Activated CD8-positive, alpha-beta T cell treated with anti-CD3 and anti-CD28 coated beads for 36 hours (primary cell): ENCODE results near the gene FAM168A. TPM values are rescaled to one million over a fixed set of nuclear protein-coding genes. Genes with fewer than 3 reads are reported as not detected.

Experiments used
- ATAC-seq: fragments of 200-7000 bp; cut with Tn5 transposase; one replicate; pipeline ENCODE4 v1.10.0; 2021; ENCODE audit warnings: mild to moderate bottlenecking, moderate library complexity
- CTCF ChIA-PET: fragments of 350-600 bp; sonication (Branson Sonifier 250); formaldehyde crosslinking; loops from one replicate; lab custom pipeline; 2021; ENCODE audit warnings: antibody characterized with exemption; lab: Charles Lee
- POLR2A ChIA-PET: fragments of 350-600 bp; sonication (Branson Sonifier 250); formaldehyde crosslinking; loops from one replicate; lab custom pipeline; 2021; ENCODE audit warnings: antibody characterized with exemption; lab: Charles Lee
- DNase-seq: peaks from one replicate; pipeline ENCODE4 v3.0.0-alpha.2; 2020
- H3K27ac Mint-ChIP-seq: one replicate; pipeline ENCODE4 v1.8.0; 2021; ENCODE audit warnings: mild to moderate bottlenecking, mixed read lengths
- H3K27me3 Mint-ChIP-seq: one replicate; pipeline ENCODE4 v1.8.0; 2021; ENCODE audit warnings: mixed read lengths
- H3K36me3 Mint-ChIP-seq: one replicate; pipeline ENCODE4 v1.8.0; 2021; ENCODE audit warnings: low read depth, mixed read lengths
- H3K4me1 Mint-ChIP-seq: one replicate; pipeline ENCODE4 v1.8.0; 2021; ENCODE audit warnings: low read depth, mixed read lengths
- H3K4me3 Mint-ChIP-seq: one replicate; pipeline ENCODE4 v1.8.0; 2021; ENCODE audit warnings: mild to moderate bottlenecking, moderate library complexity, mixed read lengths
- H3K9me3 Mint-ChIP-seq: one replicate; pipeline ENCODE4 v1.8.0; 2021; ENCODE audit warnings: mixed read lengths
- intact Hi-C: fragments of 100-400 bp; cut with micrococcal nuclease; formaldehyde crosslinking; loops from one replicate; pipeline ENCODE4 v1.10.0; 2022
- total RNA-seq, 2 experiments: library from RNA; stranded (reverse); gene quantifications; one replicate each; pipeline ENCODE4 v1.2.3, GENCODE V29; 2021
- TF ChIP-seq, protein P1 (sequence below): fragments of 200-600 bp; IDR thresholded peaks from one replicate; pipeline ENCODE4 v1.8.0; 2022; ENCODE audit warnings: antibody characterized with exemption, mild to moderate bottlenecking

FAM168A gene
- total RNA-seq, 2 experiments from 2014 or later: 13.0 to 14.2 TPM

DNA sequence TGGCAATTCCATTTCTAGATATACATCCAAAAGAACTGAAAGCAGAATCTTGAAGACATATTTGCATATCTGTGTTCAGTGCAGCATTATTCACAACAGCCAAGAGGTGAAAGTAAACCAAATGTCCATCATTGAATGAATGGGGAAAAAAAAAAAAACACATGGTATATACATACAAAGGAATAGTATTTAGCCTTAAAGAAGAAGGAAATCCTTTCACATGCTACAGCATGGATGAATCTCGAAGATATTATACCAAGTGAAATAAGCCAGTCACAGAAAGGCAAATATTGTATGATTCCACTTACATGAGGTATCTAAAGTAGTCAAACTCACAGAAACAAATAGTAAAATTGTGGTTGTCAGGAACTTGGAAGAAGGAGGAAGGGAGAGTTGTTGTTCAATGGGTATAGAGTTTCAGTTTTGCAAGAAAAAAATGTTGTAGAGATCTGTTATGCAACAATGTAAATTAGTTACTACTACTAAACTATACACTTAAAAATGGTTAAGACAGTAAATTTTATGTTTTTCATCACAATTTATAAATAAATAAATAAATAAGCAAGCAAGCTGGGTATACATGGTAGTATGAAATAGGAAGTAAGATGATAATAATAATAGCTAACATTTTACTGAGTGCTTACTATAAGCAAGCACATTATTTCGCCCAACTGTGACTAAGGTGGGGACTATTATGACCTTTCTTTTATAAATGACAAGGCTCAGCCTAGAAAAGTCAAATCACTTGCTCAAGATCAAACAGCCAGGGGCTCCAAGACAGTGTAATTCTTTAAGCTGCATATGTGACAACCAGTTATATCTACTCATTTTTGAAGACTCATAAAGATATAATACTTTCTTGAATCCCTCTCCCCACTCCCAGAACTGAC lies 50.0 kb downstream of the FAM168A start:
- CTCF ChIA-PET: interaction anchor here (2.0 kb wide), 1 partner anchor 30 kb away, joined by 6 read pairs; no protein-coding TSS in a partner anchor
- POLR2A ChIA-PET: interaction anchor here (0.6 kb wide), 1 partner anchor 50 kb away, joined by 3 read pairs; the partner anchor contains the start of gene FAM168A
- no peak overlapping the region for H3K4me3 Mint-ChIP-seq
- no peaks in the 10 kb centered on the region for H3K9me3 Mint-ChIP-seq
- peaks cover 20% of the 10 kb centered on the region for H3K4me1 Mint-ChIP-seq
- DNase-seq (no peak), ATAC-seq (no peak)
- no peaks in the 10 kb centered on the region for H3K27me3 Mint-ChIP-seq
- no peaks in the 10 kb centered on the region for H3K36me3 Mint-ChIP-seq
- TF ChIP-seq, protein P1, sequence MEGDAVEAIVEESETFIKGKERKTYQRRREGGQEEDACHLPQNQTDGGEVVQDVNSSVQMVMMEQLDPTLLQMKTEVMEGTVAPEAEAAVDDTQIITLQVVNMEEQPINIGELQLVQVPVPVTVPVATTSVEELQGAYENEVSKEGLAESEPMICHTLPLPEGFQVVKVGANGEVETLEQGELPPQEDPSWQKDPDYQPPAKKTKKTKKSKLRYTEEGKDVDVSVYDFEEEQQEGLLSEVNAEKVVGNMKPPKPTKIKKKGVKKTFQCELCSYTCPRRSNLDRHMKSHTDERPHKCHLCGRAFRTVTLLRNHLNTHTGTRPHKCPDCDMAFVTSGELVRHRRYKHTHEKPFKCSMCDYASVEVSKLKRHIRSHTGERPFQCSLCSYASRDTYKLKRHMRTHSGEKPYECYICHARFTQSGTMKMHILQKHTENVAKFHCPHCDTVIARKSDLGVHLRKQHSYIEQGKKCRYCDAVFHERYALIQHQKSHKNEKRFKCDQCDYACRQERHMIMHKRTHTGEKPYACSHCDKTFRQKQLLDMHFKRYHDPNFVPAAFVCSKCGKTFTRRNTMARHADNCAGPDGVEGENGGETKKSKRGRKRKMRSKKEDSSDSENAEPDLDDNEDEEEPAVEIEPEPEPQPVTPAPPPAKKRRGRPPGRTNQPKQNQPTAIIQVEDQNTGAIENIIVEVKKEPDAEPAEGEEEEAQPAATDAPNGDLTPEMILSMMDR: no peak
- intact Hi-C loops: no loop called here
- H3K27ac Mint-ChIP-seq: no peak overlapping the region

DNA sequence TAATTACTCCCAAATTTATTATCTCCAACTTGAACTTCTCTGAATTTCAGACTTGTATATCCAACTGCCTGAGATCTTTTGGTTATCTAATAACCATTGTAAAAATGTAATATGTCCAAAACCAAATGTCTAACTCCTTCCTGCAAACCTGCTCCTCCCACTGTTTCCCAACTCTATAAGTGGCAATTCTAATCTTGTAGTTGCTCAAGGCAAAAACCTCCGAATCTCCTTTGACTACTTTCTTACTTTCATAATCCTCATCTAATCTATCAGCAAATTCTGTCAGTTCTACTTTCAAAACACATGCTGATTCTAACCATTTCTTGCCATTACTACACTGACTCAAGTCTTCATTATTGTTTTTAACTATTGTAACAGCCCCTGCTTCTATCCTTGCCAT lies 55.7 kb downstream of the FAM168A start:
- ATAC-seq: no peak
- no peaks in the 10 kb centered on the region for H3K9me3 Mint-ChIP-seq
- no peaks in the 10 kb centered on the region for H3K27me3 Mint-ChIP-seq
- ChIA-PET CTCF (no interaction called here), POLR2A (no interaction called here)
- intact Hi-C loops: no loop called here
- H3K4me3 Mint-ChIP-seq: no peak overlapping the region
- no peaks in the 10 kb centered on the region for H3K36me3 Mint-ChIP-seq
- no peak overlapping the region for H3K27ac Mint-ChIP-seq
- DNase-seq: no peak
- TF ChIP-seq, protein P1: no peak
- peaks cover 24% of the 10 kb centered on the region for H3K4me1 Mint-ChIP-seq

DNA sequence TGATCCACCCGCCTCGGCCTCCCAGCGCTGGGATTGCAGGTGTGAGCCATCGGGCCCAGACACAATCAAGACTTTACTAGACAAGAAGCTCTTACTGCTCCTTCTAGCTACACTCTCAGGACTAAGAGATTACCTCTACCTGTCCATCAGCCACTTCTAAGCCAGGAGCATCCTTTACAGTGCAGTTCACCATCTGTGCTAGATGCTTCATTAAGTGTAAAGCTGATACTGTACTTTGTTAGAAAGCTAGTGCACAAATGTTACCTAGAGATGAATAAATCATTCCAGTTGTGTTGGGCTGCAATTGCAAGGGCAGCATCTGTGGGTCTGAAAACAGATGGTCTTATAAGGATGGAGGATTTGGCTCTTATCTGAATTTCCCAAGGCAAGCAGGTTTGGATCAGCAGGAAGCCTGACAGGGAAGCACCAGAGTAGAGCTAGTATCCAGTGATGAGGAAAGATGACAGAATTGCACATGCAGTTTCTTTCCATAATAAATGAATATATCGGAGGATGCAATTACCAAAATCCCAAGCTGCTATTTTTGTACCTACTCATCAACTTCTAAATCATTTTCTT lies 58.3 kb downstream of the FAM168A start:
- H3K36me3 Mint-ChIP-seq: peaks cover 4% of the 10 kb centered on the region
- ChIA-PET POLR2A (no interaction called here), CTCF (interaction anchor here (1.5 kb wide), 1 partner anchor 86 kb away, joined by 3 read pairs; no protein-coding TSS in a partner anchor)
- H3K4me1 Mint-ChIP-seq: peaks cover 24% of the 10 kb centered on the region
- intact Hi-C loops: no loop called here
- no peaks in the 10 kb centered on the region for H3K9me3 Mint-ChIP-seq
- TF ChIP-seq, protein P1: no peak
- no peaks in the 10 kb centered on the region for H3K27me3 Mint-ChIP-seq
- H3K27ac Mint-ChIP-seq: no peak overlapping the region
- no peak for DNase-seq
- H3K4me3 Mint-ChIP-seq: no peak overlapping the region
- ATAC-seq: no peak

DNA sequence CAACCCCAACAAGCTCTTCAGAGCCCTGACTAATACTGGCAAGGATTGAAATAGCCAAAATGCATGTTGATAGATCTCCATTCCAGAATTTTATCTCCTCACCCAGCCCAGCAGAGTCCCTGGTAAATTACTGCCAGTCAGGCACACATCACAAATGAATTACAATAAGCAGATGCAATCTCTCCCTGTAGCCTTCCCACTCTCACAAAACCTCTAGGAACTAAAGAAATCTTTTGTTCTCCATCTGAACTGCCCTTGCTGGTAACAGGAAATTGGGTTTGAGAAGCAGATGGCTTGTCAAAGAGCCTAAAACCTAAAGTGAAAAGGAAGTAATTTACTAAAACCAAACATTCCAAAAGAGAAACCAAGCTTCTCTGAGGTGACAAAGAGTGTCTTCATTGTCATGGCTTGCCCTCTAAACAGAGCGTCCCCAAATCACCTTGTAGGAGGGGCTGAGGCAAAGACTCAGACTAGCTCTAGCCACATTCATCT lies 59.5 kb downstream of the FAM168A start:
- ChIA-PET POLR2A (interaction anchor here (0.6 kb wide), 1 partner anchor 152 kb away, joined by 4 read pairs; no protein-coding TSS in a partner anchor), CTCF (interaction anchor here (1.5 kb wide), 1 partner anchor 87 kb away, joined by 3 read pairs; no protein-coding TSS in a partner anchor)
- TF ChIP-seq, protein P1: no peak
- peak overlapping the region; percentile 81 for H3K27ac Mint-ChIP-seq
- H3K4me1 Mint-ChIP-seq: peaks cover 26% of the 10 kb centered on the region
- intact Hi-C loops: no loop called here
- H3K4me3 Mint-ChIP-seq: no peak overlapping the region
- DNase-seq (peak; percentile 31), ATAC-seq (peak; percentile 96)
- H3K27me3 Mint-ChIP-seq: no peaks in the 10 kb centered on the region
- no peaks in the 10 kb centered on the region for H3K9me3 Mint-ChIP-seq
- H3K36me3 Mint-ChIP-seq: peaks cover 4% of the 10 kb centered on the region
